Measurements from ENCODE around the gene COL9A3. TPM values are rescaled to one million over a fixed set of nuclear protein-coding genes. Genes with fewer than 3 reads are reported as not detected.

COL9A3 gene
- total and polyA plus RNA-seq, 2 of the 8 experiments (the other 6 are each of a cell fraction or from before 2014, with no cell fraction given), result 21.7 to 80.1 TPM

- Histone ChIP-seq H3K79me2 (ENCODE audit: control insufficient read depth in 1 of 2, insufficient read depth in 2 of 2, low read length in 2 of 2) (peaks cover 0 to 12% of the 10 kb centered on the region in 2 experiments; a peak in 2 of 4 replicates), H3K23me2 (ENCODE audit: low read depth, low read length) (peaks cover under 1% of the 10 kb centered on the region; the same call in 1 of the 2 replicates), H2BK120ac (replicated peaks; ENCODE audit: low read depth, low read length) (no peak overlapping the region), H3K4me2 (ENCODE audit: insufficient read depth in 1 of 2, low read depth in 2 of 2, low read length in 2 of 2) (no peak overlapping the region), H3K9ac (replicated peaks in 1 of 4; ENCODE audit: extremely low read depth in 1 of 4, low read depth in 3 of 4, low read length in 3 of 4) (no peak overlapping the region), H3K27ac (ENCODE audit: low read depth, low read length) (no peak overlapping the region), H2AK5ac (ENCODE audit: low read depth, low read length) (no peak overlapping the region), H3K4ac (replicated peaks; ENCODE audit: insufficient read length, low read depth, low read length) (no peak overlapping the region), H3K56ac (replicated peaks; ENCODE audit: insufficient read length, low read depth, low read length) (no peak overlapping the region), H3K4me1 (replicated peaks in 1 of 4; ENCODE audit: control insufficient read depth in 3 of 4, insufficient read depth in 4 of 4, low read length in 3 of 4) (peaks cover under 1 to 3% (median 1%) of the 10 kb centered on the region in 4 experiments; a peak in 3 of 7 replicates), H3K27me3 (replicated peaks in 1 of 4; ENCODE audit: control insufficient read depth in 3 of 4, extremely low read depth in 1 of 4, insufficient read depth in 3 of 4, low read length in 3 of 4) (peaks cover 0 to under 1% (median under 1%) of the 10 kb centered on the region in 4 experiments; a peak in 3 of 7 replicates), H4K8ac (ENCODE audit: extremely low read depth, insufficient read depth, low read length) (no peak overlapping the region), H4K5ac (ENCODE audit: insufficient read length, low read depth, low read length) (no peak overlapping the region), H3K14ac (ENCODE audit: insufficient read length) (no peak overlapping the region), H3K4me3 (ENCODE audit: extremely low read depth in 1 of 4, insufficient read depth in 2 of 4, low read depth in 3 of 4, low read length in 4 of 4) (no peak overlapping the region), H2BK12ac (ENCODE audit: low read depth, low read length) (no peak overlapping the region), H4K20me1 (replicated peaks in 1 of 2; ENCODE audit: control insufficient read depth in 1 of 2, insufficient read depth in 2 of 2, low read length in 2 of 2) (peaks cover 5 to 15% of the 10 kb centered on the region in 2 experiments), H3K9me3 (ENCODE audit: insufficient read depth in 2 of 2, low read depth in 1 of 2, low read length in 1 of 2) (no peaks in the 10 kb centered on the region), H2BK20ac (ENCODE audit: low read length) (no peak overlapping the region), H2AFZ (ENCODE audit: low read length) (no peak overlapping the region), H4K91ac (replicated peaks; ENCODE audit: insufficient read length, low read length) (no peak overlapping the region), H3K18ac (ENCODE audit: extremely low read depth, low read length) (no peak overlapping the region), H3K36me3 (ENCODE audit: control insufficient read depth in 2 of 4, insufficient read depth in 4 of 4, low read length in 3 of 4) (peaks cover 5 to 29% (median 19%) of the 10 kb centered on the region in 4 experiments; a peak in 7 of 8 replicates), H3K79me1 (ENCODE audit: low read depth, low read length) (peaks cover 4% of the 10 kb centered on the region; the same call in 1 of the 2 replicates), H2BK5ac (ENCODE audit: low read depth, low read length) (no peak overlapping the region), H3K23ac (ENCODE audit: insufficient read length) (no peak overlapping the region), H2BK15ac (ENCODE audit: low read length) (no peak overlapping the region)
- CTCF ChIA-PET (ENCODE audit: partially characterized antibody), result interaction anchor here (0.6 to 2.1 kb wide), 8 partner anchors 9 to 355 kb away, joined by 3 to 7 read pairs (median 4); no protein-coding TSS in a partner anchor
- 87% methylated on average over 5 of the region's 5 CpGs; no CpG with 5 or more reads in 1 of the 2 experiments for WGBS, 2 experiments (ENCODE audit: extremely low coverage in 1 of 2, insufficient coverage in 1 of 2, insufficient read length in 1 of 2, insufficient replicate concordance in 2 of 2, low coverage in 1 of 2, low lambda C conversion rate in 2 of 2, missing lambda C conversion rate in 1 of 2)
- POLR2A ChIA-PET (ENCODE audit: partially characterized antibody), result no interaction called here
- FAIRE-seq (no peak), DNase-seq (ENCODE audit: low read depth in 1 of 2, low spot score in 2 of 2) (no peak)
- TF ChIP-seq SP4 (IDR thresholded peaks at IDR 0.05; ENCODE audit: low read length) (no peak), ZNF274 (IDR thresholded peaks at IDR 0.05; ENCODE audit: borderline replicate concordance, extremely low read depth, low read length) (no peak), JUND (IDR thresholded peaks at IDR 0.05; ENCODE audit: low read length) (no peak), BACH1 (IDR thresholded peaks at IDR 0.05; ENCODE audit: low read length) (no peak), YY1 (IDR thresholded peaks at IDR 0.05; ENCODE audit: low read depth, low read length) (no peak), EP300 (IDR thresholded peaks at IDR 0.05; ENCODE audit: borderline replicate concordance in 1 of 2, low read depth in 2 of 2, low read length in 2 of 2) (no peak), RNF2 (IDR thresholded peaks at IDR 0.05; ENCODE audit: borderline replicate concordance, low read depth, low read length, missing control alignments, poor library complexity, severe bottlenecking) (no peak), RXRA (IDR thresholded peaks at IDR 0.05; ENCODE audit: insufficient read depth, low read depth, low read length) (no peak), EZH2 (IDR thresholded peaks at IDR 0.05; ENCODE audit: low read depth, low read length, severe bottlenecking) (no peak), EGR1 (IDR thresholded peaks at IDR 0.05; ENCODE audit: borderline replicate concordance, low read depth, low read length) (no peak), JUN (IDR thresholded peaks at IDR 0.05; ENCODE audit: low read depth, low read length) (no peak), KDM5A (IDR thresholded peaks at IDR 0.05; ENCODE audit: low read length) (no peak), TEAD4 (IDR thresholded peaks at IDR 0.05; ENCODE audit: low read depth, low read length) (no peak), CBX5 (IDR thresholded peaks at IDR 0.05; ENCODE audit: low read depth, low read length) (no peak)
Measured at GRCh38 chr20:62855120-62855519, 38.3 kb downstream of the COL9A3 start.

All from H1 (cell line).